Endothelial cell of umbilical vein (primary cell): ENCODE data around the gene ZNRD2. TPM values are rescaled to one million over a fixed set of nuclear protein-coding genes. Genes with fewer than 3 reads are reported as not detected.

Experiments
- BruUV-seq: library from RNA; stranded (reverse); fragments of 400-500 nt; replicated peaks from 2 replicates; lab custom pipeline; 2021; lab: Mats Ljungman, UMichigan
- CTCF ChIA-PET: fragments of 300-600, 350-600 bp; sonication (Branson Sonifier 250); formaldehyde crosslinking; loops from one replicate; lab custom pipeline; 2021; ENCODE audit warnings: antibody characterized with exemption, inconsistent platforms; lab: Charles Lee
- POLR2A ChIA-PET: fragments of 300-600, 350-600 bp; sonication (Branson Sonifier 250); formaldehyde crosslinking; loops from one replicate; lab custom pipeline; 2021; ENCODE audit warnings: antibody characterized with exemption, inconsistent platforms; lab: Charles Lee
- DNase-seq: peaks from one replicate; pipeline ENCODE4 v3.0.0-alpha.2; 2011; ENCODE audit warnings: low read depth, low spot score
- FAIRE-seq: peaks from 2 replicates; lab custom pipeline; 2011; peaks lifted over from hg19 to GRCh38; lab: Jason Lieb, UNC
- H2AFZ ChIP-seq: 2 replicates; pipeline ENCODE4 v1.6.0; 2012; ENCODE audit warnings: low read depth, low read length, control low read depth, inconsistent platforms
- H3K27ac ChIP-seq: 2 replicates; pipeline ENCODE4 v1.5.1; 2011; ENCODE audit warnings: low read depth, mild to moderate bottlenecking, control low read depth, low read length, moderate library complexity; ENCODE audit not compliant: insufficient read depth
- H3K27me3 ChIP-seq, 2 experiments: 2 replicates each; pipeline versions ENCODE4 v1.6.0 to v1.6.1; 2011; ENCODE audit warnings: low read length in 2 of 2, mixed read lengths in 1 of 2; ENCODE audit not compliant: control insufficient read depth in 2 of 2, insufficient read depth in 2 of 2
- H3K36me3 ChIP-seq, 2 experiments: 2 replicates in 1 of 2; 3 replicates in 1 of 2; pipeline ENCODE4 v1.5.1; 2011; ENCODE audit warnings: low read length in 2 of 2, mild to moderate bottlenecking in 1 of 2, moderate library complexity in 1 of 2; ENCODE audit not compliant: control insufficient read depth in 2 of 2, insufficient read depth in 2 of 2; ENCODE audit errors: extremely low read depth in 1 of 2
- H3K4me1 ChIP-seq: 3 replicates; pipeline ENCODE4 v1.5.1; 2011; ENCODE audit warnings: mild to moderate bottlenecking, low read length; ENCODE audit not compliant: control insufficient read depth, insufficient read depth; ENCODE audit errors: extremely low read depth
- H3K4me2 ChIP-seq: 2 replicates; pipeline ENCODE4 v1.6.1; 2011; ENCODE audit warnings: low read length, control low read depth, mixed read lengths; ENCODE audit not compliant: insufficient read depth
- H3K4me3 ChIP-seq, 3 experiments: fragments of 200-600 bp in 1 of 3; sonication (generic), shearing (Covaris generic) in 1 of 3; replicated peaks in 1 of 3; 2 replicates each; pipeline ENCODE4 v1.5.1; 2011 to 2016; ENCODE audit warnings: control low read depth in 3 of 3, low read length in 3 of 3, mild to moderate bottlenecking in 2 of 3, inconsistent platforms in 1 of 3, low read depth in 1 of 3, moderate library complexity in 1 of 3; ENCODE audit not compliant: insufficient read depth in 1 of 3
- H3K79me2 ChIP-seq: 2 replicates; pipeline ENCODE4 v1.6.0; 2012; ENCODE audit warnings: low read length, inconsistent platforms; ENCODE audit not compliant: control insufficient read depth, insufficient read depth
- H3K9ac ChIP-seq: replicated peaks from 2 replicates; pipeline ENCODE3; 2011; ENCODE audit warnings: low read length, control low read depth; ENCODE audit not compliant: insufficient read depth; ENCODE audit errors: extremely low read depth
- H3K9me1 ChIP-seq: replicated peaks from 3 replicates; pipeline ENCODE4 v1.6.0; 2011; ENCODE audit warnings: mild to moderate bottlenecking, low read length; ENCODE audit not compliant: control insufficient read depth, insufficient read depth; ENCODE audit errors: extremely low read depth
- H3K9me3 ChIP-seq: replicated peaks from 2 replicates; pipeline ENCODE4 v1.5.1; 2012; ENCODE audit warnings: low read length, inconsistent platforms; ENCODE audit not compliant: control insufficient read depth, insufficient read depth
- H4K20me1 ChIP-seq: replicated peaks from 2 replicates; pipeline ENCODE3; 2011; ENCODE audit warnings: mild to moderate bottlenecking, low read length; ENCODE audit not compliant: control insufficient read depth, insufficient read depth; ENCODE audit errors: extremely low read depth
- CTCF ChIP-seq, 2 donors: IDR thresholded peaks; 1 replicate in 1 of 2; 2 replicates in 1 of 2; pipeline ENCODE4 v1.5.1; 2011; ENCODE audit warnings: low read length in 2 of 2, mild to moderate bottlenecking in 2 of 2, moderate library complexity in 2 of 2, control low read depth in 1 of 2, inconsistent platforms in 1 of 2, low read depth in 1 of 2; ENCODE audit not compliant: insufficient read depth in 1 of 2; ENCODE audit errors: extremely low read depth in 1 of 2
- EZH2 ChIP-seq: IDR thresholded peaks from 2 replicates; pipeline ENCODE4 v1.6.1; 2012; ENCODE audit warnings: borderline replicate concordance, low read depth, mild to moderate bottlenecking, moderate library complexity, low read length, inconsistent platforms; ENCODE audit not compliant: severe bottlenecking
- FOS ChIP-seq: IDR thresholded peaks from 2 replicates; pipeline ENCODE4 v1.6.1; 2011; ENCODE audit warnings: mild to moderate bottlenecking, low read length, moderate library complexity, borderline replicate concordance; ENCODE audit not compliant: insufficient read depth
- GATA2 ChIP-seq: IDR thresholded peaks from 2 replicates; pipeline ENCODE4 v1.7.0; 2011; ENCODE audit warnings: low read depth, mild to moderate bottlenecking, moderate library complexity, mixed read lengths, low read length; ENCODE audit not compliant: insufficient read length, insufficient read depth
- JUN ChIP-seq: IDR thresholded peaks from 2 replicates; pipeline ENCODE4 v1.6.1; 2011; ENCODE audit warnings: borderline replicate concordance, low read depth; ENCODE audit not compliant: insufficient read length, insufficient read depth
- MAX ChIP-seq: IDR thresholded peaks from 2 replicates; pipeline ENCODE4 v1.6.1; 2011; ENCODE audit not compliant: insufficient read depth, insufficient read length
- MYC ChIP-seq: IDR thresholded peaks from one replicate; pipeline ENCODE4 v1.6.1; 2011; ENCODE audit warnings: mild to moderate bottlenecking, low read depth, low read length
- POLR2A ChIP-seq: IDR thresholded peaks from 2 replicates; pipeline ENCODE4 v1.6.1; 2012; ENCODE audit warnings: low read depth, mild to moderate bottlenecking, control low read depth, low read length
- POLR2AphosphoS5 ChIP-seq: IDR thresholded peaks from 2 replicates; pipeline ENCODE4 v1.6.1; 2012; ENCODE audit warnings: low read depth, mild to moderate bottlenecking, control low read depth, low read length, moderate library complexity; ENCODE audit not compliant: insufficient read depth
- dilution Hi-C: fragments of 300-500 bp; cut with MboI; formaldehyde crosslinking; loops from one replicate; pipeline ENCODE4 v1.15.0; 2019; ENCODE audit warnings: low sequenced_read_pairs; ENCODE audit not compliant: extremely low pct_ligation_motif_present
- intact Hi-C: fragments of 100-400 bp; cut with micrococcal nuclease; formaldehyde crosslinking; loops from one replicate; pipeline ENCODE4 v1.10.0; 2022
- polyA plus RNA-seq, 4 experiments: library from polyadenylated mRNA; depleted of rRNA in 3 of 4; stranded (reverse) in 3 of 4; unstranded in 1 of 4; fragments of >200 nt; gene quantifications; 2 replicates each; pipeline versions ENCODE4 v1.2.1 to v1.2.3, GENCODE V29; 2011 to 2012; ENCODE audit warnings: missing spikeins in 1 of 4
- total RNA-seq: library from RNA; stranded (reverse); gene quantifications from 2 replicates; pipeline ENCODE4 v1.2.3, GENCODE V29; 2021

ZNRD2 gene
- total and polyA plus RNA-seq, 2 donors (not counting 3 experiments of a cell fraction or from before 2014, with no cell fraction given) = 40.8 to 96.7 TPM

- H3K79me2 ChIP-seq = peaks cover 32% of the 10 kb centered on the region
- H3K36me3 ChIP-seq = peaks cover 2 to 40% of the 10 kb centered on the region in 2 experiments
- FAIRE-seq (no peak), DNase-seq (no peak)
- BruUV-seq = no TSS peak
- H3K9me1 ChIP-seq = no peaks in the 10 kb centered on the region
- no peak overlapping the region for H3K9ac ChIP-seq
- H3K4me3 ChIP-seq = no peak overlapping the region
- H3K27ac ChIP-seq = no peak overlapping the region
- ChIA-PET POLR2A (no interaction called here), CTCF (no interaction called here)
- TF ChIP-seq EZH2 (no peak), POLR2A (no peak), CTCF (IDR thresholded peaks at IDR 0.05; ENCODE audit: extremely low read depth in 1 of 2, insufficient read depth in 1 of 2, low read depth in 1 of 2, low read length in 2 of 2) (no peak), JUN (no peak), MYC (no peak), POLR2AphosphoS5 (no peak), GATA2 (no peak), FOS (no peak), MAX (no peak)
- no peaks in the 10 kb centered on the region for H3K9me3 ChIP-seq
- peaks cover 13% of the 10 kb centered on the region for H3K4me1 ChIP-seq
- no peak overlapping the region for H3K4me2 ChIP-seq
- intact Hi-C loops = no loop called here
- dilution Hi-C loops = no loop called here
- H3K27me3 ChIP-seq = no peaks in the 10 kb centered on the region
- H2AFZ ChIP-seq = no peak overlapping the region
- no peaks in the 10 kb centered on the region for H4K20me1 ChIP-seq
Observed at GRCh38 chr11:65617990-65618751, 47.9 kb downstream of the ZNRD2 start.
